Measurements from ENCODE around the gene CDH2.

The CDH2 gene

DNA sequence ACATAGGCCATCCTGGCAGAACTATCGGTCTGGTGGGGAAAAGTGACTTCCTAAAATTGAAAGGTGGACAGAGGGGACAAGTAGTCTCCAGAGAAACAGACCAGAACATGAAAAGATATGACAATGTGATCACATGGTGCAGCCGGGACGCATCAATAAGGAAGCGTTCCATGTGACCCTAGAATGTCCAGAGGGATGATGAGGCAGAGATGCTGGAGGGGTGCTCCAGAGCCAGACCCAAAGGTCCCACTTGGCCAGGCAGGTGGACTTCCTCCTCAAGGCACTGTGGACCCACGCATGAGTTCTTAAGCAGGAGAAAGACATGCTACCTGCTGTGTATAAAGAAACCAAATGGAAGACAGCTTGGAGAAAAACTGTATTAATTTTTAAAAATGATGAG, 50.2 kb downstream of the CDH2 start:
- DNase-seq: no peak

- no peak for DNase-seq
Measured at GRCh38 chr18:28125051-28125450, 51.9 kb downstream of the CDH2 start.

GRCh38 chr18:28124131-28125029, 52.5 kb downstream of the CDH2 start:
- no peak for DNase-seq

DNA sequence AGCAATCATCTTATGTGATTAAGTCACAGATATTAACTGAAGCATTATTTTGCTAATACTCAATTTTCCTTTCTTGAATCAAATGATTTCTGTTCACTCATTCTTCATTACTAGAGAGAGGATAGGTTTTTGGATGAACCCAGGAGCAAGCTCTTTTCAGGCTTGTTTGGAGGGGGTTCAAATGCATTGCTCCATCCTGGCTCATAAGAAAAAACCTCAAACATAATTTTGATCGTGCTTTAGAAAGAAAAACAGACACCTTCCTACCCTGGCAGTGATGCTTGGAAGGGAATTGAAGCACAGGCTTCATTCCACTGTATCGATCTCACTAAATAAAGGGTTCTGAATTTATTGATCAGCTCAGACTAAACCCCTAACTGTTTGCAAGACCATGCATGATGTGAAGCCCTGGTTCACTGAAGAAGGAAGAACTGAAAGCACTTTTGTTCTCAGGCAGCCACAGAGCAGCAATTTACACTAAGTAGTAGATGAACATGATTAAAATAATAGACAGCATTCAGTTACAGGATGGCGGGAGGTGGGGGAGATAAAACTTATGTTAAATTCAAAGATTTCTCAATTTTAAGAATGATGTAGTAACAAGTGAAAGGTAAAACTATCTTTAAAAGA, 53.4 kb downstream of the CDH2 start:
- no peak for DNase-seq

DNA sequence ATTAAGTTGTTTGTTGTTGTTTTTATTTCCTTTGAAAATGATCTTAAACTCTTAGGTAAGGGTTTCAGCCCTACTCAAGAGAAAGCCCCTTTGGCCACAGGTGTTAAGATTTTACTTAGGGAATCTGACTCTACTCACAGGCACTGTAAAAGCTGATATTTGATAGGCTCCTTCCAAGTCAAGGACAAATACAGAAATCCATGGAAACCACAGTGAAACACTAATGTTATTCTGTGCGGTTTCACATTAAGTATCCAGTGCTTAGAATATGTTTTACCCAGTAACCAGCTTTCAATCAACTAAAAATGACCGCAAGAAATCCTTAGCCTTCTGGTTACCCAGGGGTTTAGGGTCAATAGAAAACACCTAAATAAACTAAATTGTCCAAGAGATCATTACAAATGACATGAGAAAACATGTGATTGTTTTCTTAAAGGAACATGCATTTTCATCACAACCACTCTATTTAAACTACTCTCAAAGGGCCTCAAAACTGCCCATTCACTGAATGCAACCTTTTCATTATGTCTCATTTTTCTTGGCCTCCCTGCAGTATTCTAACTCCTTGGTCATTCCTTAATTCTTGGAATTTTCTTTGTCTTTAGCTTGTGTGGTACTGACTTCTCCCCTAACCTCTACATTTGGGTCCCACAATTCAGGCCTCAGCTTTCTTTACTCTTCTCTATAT, 56.0 kb downstream of the CDH2 start:
- DNase-seq: no peak

GRCh38 chr18:28116461-28116860, 60.5 kb downstream of the CDH2 start:
- no peak for DNase-seq

DNA sequence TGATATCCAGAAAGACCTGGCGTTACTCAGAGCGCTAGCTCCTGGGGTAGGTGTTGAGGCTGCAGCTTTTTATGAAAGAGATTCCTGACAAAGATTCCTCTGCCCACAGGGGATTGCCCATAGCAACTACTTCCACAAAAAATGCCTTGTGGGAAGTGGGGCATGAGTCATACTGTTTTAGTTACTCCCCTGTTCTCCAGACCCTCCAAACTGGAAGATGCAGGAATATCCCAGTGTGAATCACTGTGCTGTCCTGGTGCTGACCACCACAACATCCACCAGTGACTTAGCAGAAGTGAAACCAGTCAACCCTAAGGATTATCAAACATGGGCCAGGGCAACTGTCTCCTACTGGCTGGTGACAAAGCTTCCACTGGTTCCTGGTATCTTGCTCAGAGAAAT, 61.8 kb downstream of the CDH2 start:
- DNase-seq: no peak

DNA sequence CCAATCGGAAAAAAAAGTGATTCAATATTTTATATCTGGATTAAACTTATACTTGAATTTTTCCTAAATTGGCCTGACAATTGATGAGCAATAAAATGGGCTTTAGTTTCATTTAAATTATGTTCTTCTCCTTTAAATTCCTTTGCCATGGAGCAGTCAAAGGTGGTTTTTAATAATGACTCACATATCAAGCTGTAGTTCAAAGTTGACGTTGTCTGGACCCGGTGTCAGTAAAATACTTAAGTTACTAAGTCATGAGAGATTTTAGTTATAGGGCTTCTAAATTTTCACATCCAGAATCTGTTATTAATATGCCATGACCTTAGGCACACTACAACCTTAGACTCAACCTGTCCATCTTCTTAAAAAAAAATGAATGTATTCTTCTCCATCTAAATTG, 62.5 kb downstream of the CDH2 start:
- no peak for DNase-seq

DNA sequence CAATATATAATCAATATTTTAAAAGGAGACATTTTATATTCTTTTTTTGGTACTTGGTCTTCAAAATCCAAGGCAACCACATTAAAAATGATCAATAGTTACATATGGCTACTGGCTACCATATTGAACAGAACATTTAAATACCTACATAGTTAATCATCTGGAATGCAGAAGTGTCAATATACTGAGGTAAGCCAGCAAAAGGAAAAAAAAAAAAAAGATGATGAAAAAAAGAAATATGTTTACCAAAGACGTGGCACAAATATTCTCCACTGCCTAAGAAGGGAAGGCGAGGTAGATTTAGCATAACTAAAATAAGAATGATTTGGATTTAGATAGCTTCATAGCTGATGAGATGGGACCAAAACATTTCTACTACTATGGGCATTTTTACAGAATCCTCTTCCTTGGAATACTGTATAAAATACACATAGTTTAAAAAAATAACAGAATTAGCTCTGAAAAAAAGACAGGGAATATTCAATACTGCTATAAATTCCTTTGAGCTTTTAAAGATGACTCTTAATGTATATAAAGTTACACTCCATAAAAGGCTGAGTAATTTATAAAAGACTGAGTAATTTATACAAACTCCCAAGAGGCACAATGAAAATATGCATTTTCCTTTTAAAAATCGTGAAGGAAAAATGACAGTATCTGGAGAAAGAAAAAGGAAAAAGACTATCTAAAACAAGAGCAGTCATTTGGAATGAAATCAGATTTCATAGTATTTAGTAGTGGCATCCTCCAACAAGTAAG, 63.5 kb downstream of the CDH2 start:
- DNase-seq: no peak

GRCh38 chr18:28112056-28112470, 64.9 kb downstream of the CDH2 start:
- DNase-seq: no peak

DNA sequence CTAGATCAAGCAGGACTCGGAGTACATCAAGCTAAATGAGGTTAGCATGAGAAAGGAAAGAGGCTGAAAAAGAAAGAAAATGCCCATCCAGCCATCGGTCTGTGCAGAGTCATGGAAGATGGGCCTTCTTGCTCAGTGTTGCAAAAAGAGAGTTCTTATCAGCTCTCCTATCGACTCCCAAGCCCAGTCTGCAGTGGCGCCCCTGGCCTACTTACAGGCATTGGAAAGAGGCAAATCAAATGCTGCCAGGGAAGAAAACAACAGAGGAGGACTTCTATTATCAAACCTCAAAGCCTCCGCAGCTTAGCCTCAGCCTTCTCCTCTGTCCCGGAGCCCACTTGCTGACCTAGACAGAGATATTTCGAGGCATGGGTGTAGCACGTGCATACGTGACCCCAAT, 66.0 kb downstream of the CDH2 start:
- no peak for DNase-seq

DNA sequence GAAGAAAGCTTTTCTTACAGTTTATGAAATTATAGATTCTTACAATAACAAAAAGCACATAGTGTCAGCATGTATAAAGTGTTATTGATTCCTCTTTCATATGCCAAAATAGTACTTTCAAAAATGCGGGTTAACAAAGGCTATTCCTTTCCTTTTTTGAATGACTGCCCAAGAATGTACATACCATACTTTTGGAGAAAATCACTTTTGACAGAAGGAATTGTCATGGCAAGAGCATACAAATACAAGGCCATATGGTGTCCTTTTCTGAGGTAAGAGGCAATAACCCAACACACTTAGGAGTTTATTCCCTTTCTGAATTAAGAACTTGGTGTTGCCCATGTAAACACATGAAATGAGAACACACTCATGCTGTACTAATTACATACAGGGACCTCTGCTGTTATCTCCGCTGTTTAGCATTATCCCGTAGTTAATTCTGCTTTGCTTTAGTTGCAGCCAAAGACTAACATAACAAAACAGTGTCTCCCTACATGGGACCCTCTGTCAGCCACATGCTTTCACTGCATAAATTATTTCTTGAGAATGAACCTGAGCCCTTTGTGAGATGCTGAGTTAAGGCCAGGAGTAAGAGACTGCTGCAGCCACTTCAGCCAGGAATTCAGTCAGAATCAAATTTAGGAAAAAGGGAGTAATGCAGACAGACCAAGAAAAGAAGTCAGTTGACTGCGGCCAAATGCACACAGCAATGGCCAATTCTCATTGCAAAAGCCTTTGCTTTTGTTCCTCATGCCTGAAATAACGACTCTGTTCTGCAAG, 67.0 kb downstream of the CDH2 start:
- DNase-seq: peak; percentile 29

GRCh38 chr18:28108814-28109213, 68.1 kb downstream of the CDH2 start:
- peak; percentile 68 for DNase-seq

GRCh38 chr18:28108254-28108653, 68.7 kb downstream of the CDH2 start:
- no peak for DNase-seq

GRCh38 chr18:28099237-28099636, 77.7 kb downstream of the CDH2 start:
- DNase-seq: no peak

DNA sequence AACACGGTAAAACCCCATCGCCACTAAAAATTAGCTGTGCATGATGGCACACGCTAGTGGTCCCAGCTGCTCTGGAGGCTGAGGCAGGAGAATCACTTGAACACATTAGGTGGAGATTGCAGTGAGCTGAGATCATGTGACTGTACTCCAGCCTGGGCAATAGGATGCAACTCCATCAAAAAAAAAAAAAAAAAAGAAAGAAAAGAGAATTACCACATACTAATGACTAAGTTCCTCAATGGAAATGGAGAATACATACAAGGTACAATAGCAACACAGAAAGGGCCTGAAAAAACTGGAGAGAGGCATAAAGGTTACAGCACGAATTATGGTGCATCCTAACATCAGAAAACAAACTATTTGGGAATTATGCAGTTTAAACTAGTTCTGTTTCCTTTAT, 81.3 kb downstream of the CDH2 start:
- DNase-seq: no peak

DNA sequence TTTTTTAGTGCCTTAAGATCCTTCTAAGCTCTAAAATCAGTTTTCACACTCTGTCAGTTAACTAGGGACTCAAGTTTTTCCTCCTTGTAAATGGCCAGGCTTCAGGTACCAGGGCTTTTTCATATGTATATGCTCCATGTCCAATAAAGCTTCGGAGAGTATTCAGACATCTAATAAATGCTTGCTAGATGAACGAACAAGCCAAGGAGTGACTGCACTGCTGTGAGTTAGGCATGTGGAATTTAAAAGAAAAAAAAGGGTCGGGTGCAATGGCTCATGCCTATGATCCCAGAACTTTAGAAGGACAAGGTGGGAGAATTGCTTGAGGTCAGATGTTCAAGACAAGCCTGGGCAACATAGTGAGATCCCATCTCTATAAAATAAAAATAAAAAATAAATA, 81.9 kb downstream of the CDH2 start:
- DNase-seq: no peak

DNA sequence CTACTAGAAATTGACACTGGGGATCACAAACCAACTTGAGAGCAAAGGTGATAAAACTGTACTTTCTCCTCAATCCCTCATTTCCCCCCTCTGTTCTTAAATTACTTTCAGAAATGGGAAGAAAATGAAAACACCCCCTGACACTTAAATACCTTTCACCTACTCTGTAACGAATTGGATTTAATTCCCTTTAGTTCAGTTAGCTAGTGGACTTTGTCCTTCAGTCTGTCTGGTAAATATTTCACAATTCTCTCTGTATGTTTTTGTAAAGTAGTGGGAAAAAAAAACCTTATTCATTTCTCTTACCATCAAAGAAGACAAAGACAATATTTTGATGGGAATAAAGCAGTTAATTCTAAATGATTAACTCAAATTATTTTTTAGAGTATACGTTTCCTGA, 85.7 kb downstream of the CDH2 start:
- no peak for DNase-seq

- no peak for DNase-seq
Measured at GRCh38 chr18:28088477-28088876, 88.5 kb downstream of the CDH2 start.

DNA sequence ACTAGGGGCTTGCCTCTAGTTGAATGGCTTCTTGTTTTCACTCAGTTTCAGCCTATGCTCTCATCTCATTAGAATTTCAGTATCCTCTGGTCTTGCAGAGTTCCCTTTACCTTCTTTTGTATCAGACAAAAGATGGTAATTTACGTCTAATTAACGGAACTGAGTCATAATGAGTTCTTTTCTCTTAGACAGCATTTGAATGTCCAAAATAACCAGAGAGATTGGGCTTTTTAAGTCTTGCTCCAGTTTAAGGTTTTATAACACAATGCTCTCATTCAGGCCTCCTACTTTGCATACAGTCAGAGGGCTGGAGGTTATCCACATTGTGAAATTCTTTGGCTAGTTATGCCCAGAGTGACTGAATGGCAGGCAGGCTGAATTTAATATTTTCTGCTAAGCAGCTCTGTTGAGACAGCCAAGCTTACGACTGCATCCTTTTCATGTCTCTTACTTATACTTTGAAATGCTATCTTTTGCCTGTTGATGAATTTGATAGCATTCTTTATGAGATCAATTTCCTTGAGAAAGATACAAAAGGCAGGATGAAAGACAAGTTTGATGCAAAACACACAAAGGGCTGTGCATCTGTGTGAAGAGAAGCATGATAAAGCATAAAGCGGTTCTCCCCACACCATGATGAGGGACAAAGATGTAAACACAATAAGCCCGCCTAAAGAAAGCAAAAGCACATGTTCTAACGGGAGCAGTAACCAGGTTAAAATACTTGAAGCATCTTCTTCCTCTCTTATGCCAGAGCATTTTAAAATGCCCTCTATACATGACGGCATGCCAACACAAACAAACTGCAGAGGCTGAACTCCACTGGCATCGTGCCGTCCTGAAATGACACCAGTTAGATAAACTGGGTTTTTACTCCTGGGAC, 90.0 kb downstream of the CDH2 start:
- DNase-seq: peak; percentile 89

DNA sequence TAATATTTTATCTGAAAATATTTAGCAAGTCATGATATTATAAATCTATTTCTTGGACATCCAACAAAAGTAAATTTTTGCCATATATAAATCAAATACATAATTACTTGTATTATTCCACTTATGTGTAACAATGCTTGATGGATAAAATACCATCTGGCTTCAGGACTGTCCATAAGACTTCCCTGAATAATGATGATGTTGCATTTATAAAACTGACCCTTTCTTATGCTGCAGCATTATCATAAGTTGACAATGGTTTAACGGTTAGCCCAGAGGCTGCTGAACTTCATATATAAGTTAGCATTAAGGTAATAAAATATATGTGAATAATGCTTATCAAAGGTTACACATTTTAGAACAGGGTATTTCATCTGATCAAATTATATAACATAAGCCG, 95.4 kb downstream of the CDH2 start:
- no peak for DNase-seq
